ENCODE data around the gene MYH11. TPM values are rescaled to one million over a fixed set of nuclear protein-coding genes. Genes with fewer than 3 reads are reported as not detected.

Gene MYH11
- total and polyA plus RNA-seq, 7 donors = 6.1 to 26.4 (median 14.1) TPM

DNA sequence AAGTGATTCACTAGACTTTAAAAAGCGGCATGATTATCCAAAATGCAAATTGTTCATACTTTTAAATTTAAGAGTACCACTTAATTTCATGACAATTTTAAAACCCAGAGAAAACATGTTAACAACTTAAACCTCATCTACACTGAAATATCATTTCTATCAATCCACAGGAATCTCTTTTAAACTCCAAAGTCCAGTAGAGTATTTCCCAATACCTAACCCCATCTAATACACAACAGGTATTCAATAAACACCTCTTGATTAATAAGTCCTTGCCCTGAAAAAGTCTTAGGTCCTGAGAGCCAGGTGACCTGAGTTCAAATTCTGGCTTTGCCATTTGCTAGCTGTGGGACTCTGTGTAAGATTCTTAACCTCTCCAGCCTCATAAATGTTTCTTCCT lies 16.9 kb upstream of the MYH11 start:
- Histone ChIP-seq H3K4me1 (peaks cover 15% of the 10 kb centered on the region), H3K27ac (peak overlapping the region; percentile 58), H3K4me3 (no peak overlapping the region), H3K9me3 (no peaks in the 10 kb centered on the region), H3K36me3 (ENCODE audit: insufficient read depth in 1 of 2, low read depth in 1 of 2) (peaks cover 3 to 64% of the 10 kb centered on the region in 2 donors), H3K27me3 (ENCODE audit: insufficient read depth in 3 of 3, low read length in 2 of 3) (no peaks in the 10 kb centered on the region)
- DNase-seq (no peak), ATAC-seq (no peak)
- intact Hi-C loops (cut with DNase I) = no loop called here
- TF ChIP-seq, protein P1, sequence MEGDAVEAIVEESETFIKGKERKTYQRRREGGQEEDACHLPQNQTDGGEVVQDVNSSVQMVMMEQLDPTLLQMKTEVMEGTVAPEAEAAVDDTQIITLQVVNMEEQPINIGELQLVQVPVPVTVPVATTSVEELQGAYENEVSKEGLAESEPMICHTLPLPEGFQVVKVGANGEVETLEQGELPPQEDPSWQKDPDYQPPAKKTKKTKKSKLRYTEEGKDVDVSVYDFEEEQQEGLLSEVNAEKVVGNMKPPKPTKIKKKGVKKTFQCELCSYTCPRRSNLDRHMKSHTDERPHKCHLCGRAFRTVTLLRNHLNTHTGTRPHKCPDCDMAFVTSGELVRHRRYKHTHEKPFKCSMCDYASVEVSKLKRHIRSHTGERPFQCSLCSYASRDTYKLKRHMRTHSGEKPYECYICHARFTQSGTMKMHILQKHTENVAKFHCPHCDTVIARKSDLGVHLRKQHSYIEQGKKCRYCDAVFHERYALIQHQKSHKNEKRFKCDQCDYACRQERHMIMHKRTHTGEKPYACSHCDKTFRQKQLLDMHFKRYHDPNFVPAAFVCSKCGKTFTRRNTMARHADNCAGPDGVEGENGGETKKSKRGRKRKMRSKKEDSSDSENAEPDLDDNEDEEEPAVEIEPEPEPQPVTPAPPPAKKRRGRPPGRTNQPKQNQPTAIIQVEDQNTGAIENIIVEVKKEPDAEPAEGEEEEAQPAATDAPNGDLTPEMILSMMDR (IDR thresholded peaks at IDR 0.05) = no peak
- 92 to 95% (median 92%) methylated on average over 1 of the region's 1 CpG for WGBS, 3 donors

DNA sequence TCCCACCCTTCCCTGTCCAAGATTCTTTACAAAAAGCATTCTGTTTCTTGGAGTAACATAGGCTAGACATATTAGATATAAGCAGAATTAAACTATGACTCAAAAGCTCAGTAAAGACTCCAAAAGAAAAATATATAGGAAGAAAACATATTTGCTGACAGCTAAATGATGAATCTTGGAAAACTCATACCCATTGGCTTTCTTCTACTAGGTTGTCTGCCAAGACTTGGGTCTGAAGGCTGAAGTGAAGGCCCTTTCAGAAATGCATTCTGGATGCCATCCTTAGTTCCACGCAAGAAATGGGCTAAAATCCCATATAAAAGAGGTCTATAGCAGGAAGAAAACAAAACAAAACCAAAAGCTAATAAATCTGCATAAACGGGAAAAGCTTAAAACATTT lies 16.5 kb upstream of the MYH11 start:
- Histone ChIP-seq H3K27me3 (ENCODE audit: insufficient read depth in 3 of 3, low read length in 2 of 3) (no peaks in the 10 kb centered on the region), H3K4me3 (no peak overlapping the region), H3K9me3 (no peaks in the 10 kb centered on the region), H3K27ac (no peak overlapping the region), H3K4me1 (peaks cover 12% of the 10 kb centered on the region), H3K36me3 (ENCODE audit: insufficient read depth in 1 of 2, low read depth in 1 of 2) (peaks cover 3 to 65% of the 10 kb centered on the region in 2 donors)
- 91 to 95% (median 93%) methylated on average over 2 of the region's 2 CpGs for WGBS, 3 donors
- no peak for DNase-seq
- intact Hi-C loops (cut with DNase I) = no loop called here
- TF ChIP-seq, protein P1 (IDR thresholded peaks at IDR 0.05) = no peak
- no peak for ATAC-seq

DNA sequence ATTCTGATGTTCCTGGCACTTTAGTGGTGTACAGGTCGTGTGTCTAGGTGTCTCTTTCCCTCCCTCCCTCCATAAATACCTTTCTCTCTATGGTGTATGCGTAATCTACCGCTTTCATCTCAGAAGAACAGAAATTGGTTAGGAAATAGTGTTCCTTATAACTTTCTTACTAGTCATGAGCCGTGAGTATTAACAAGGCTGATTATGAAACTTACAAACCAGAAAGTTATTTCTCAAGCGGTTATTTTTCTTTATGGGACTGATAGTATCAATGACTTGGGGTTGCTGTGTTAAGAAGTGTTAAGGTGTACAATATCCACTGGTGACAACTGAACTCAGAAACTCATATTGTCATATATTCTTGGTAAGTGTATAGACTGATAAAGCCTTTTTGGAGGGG lies 13.2 kb upstream of the MYH11 start:
- peaks cover 3 to 84% of the 10 kb centered on the region in 2 donors for H3K36me3 ChIP-seq (ENCODE audit: insufficient read depth in 1 of 2, low read depth in 1 of 2)
- 89 to 92% (median 89%) methylated on average over 5 of the region's 5 CpGs for WGBS, 3 donors
- no peak overlapping the region for H3K27ac ChIP-seq
- no peaks in the 10 kb centered on the region for H3K27me3 ChIP-seq (ENCODE audit: insufficient read depth in 3 of 3, low read length in 2 of 3)
- no peaks in the 10 kb centered on the region for H3K9me3 ChIP-seq
- peaks cover 8% of the 10 kb centered on the region for H3K4me1 ChIP-seq
- DNase-seq (no peak), ATAC-seq (no peak)
- TF ChIP-seq, protein P1 (IDR thresholded peaks at IDR 0.05) = no peak
- intact Hi-C loops (cut with DNase I) = no loop called here
- H3K4me3 ChIP-seq = no peak overlapping the region

DNA sequence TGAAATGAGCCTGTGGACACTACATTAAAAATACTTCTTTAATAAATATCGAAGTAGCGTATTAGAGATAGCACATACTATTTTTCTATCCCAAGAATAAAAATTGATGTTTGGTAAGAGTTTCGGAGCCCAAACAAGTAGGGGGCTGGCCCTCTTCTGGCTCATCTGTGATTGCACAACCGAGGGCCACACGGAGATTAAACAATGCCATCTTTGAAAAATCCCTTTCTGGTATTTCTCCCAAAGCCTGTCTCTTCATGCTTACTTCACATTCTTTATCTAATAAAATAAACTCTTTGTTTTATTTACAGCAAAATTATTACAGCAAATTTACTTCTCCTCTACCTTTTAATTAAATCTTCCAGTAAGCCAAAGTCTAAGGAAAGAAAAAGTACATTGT lies 9.6 kb upstream of the MYH11 start:
- H3K36me3 ChIP-seq (ENCODE audit: insufficient read depth in 1 of 2, low read depth in 1 of 2) = peaks cover 3 to 66% of the 10 kb centered on the region in 2 donors
- H3K9me3 ChIP-seq = no peaks in the 10 kb centered on the region
- TF ChIP-seq, protein P1 (IDR thresholded peaks at IDR 0.05) = no peak
- no peak overlapping the region for H3K27ac ChIP-seq
- H3K27me3 ChIP-seq (ENCODE audit: insufficient read depth in 3 of 3, low read length in 2 of 3) = no peaks in the 10 kb centered on the region
- DNase-seq (no peak), ATAC-seq (no peak)
- H3K4me1 ChIP-seq = no peaks in the 10 kb centered on the region
- H3K4me3 ChIP-seq = no peak overlapping the region
- 66 to 86% (median 72%) methylated on average over 5 of the region's 5 CpGs for WGBS, 3 donors
- intact Hi-C loops (cut with DNase I) = no loop called here

DNA sequence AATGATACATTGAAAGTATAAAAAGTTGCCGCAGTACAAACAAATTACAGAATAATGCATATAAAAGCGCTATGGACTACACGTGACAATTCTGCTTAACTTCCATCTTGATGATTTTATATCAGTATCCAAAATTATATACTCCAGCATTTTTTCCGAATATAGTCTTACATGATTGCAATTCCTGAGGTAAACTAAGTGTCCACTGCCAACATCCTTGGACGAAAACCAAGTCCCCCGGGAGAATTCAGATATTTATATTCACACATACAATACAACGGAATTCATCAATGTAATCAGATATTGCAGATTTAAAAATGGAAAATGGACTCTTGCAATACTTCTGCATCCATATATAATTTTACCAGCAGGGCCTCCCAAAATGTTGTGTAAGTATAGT lies 8.9 kb upstream of the MYH11 start:
- peaks cover 3 to 59% of the 10 kb centered on the region in 2 donors for H3K36me3 ChIP-seq (ENCODE audit: insufficient read depth in 1 of 2, low read depth in 1 of 2)
- H3K4me3 ChIP-seq = no peak overlapping the region
- ATAC-seq (no peak), DNase-seq (no peak)
- intact Hi-C loops (cut with DNase I) = no loop called here
- TF ChIP-seq, protein P1 (IDR thresholded peaks at IDR 0.05) = no peak
- WGBS, 3 donors = 52 to 57% (median 54%) methylated on average over 7 of the region's 7 CpGs
- H3K27ac ChIP-seq = no peak overlapping the region
- H3K9me3 ChIP-seq = no peaks in the 10 kb centered on the region
- no peaks in the 10 kb centered on the region for H3K27me3 ChIP-seq (ENCODE audit: insufficient read depth in 3 of 3, low read length in 2 of 3)
- no peaks in the 10 kb centered on the region for H3K4me1 ChIP-seq

All from psoas muscle (tissue), 8 donors.